Muscle of arm (tissue), 14 donors: ENCODE data around the gene GYPA. TPM values are rescaled to one million over a fixed set of nuclear protein-coding genes. Genes with fewer than 3 reads are reported as not detected.
A peak's percentile ranks its signal among the peaks of the same experiment; 100 is the strongest.
"Not testable (repeated sequence)": the region's sequence is repeated elsewhere in the genome, so short reads cannot be mapped to it uniquely, and the experiment has no call there.

Experiments
- DNase-seq: peaks from one replicate; pipeline ENCODE4 v3.0.0-alpha.2; 2013
- long read RNA-seq, 11 donors: transcript quantifications; one replicate each; lab custom pipeline, GENCODE V29; 2026
- polyA plus RNA-seq, 12 donors: library from polyadenylated mRNA; unstranded; fragments of 120-200 nt; gene quantifications; one replicate each; pipeline ENCODE4 v1.2.1, GENCODE V29; 2013; ENCODE audit not compliant: insufficient read length in 12 of 12

The GYPA gene
- 10 to 100 TPM in 4 of 12 donors, 1 to 10 TPM in 7, not detected in 1; 1.8 to 67.2 (median 5.3) TPM for polyA plus RNA-seq
- long read RNA-seq, donor 1, partial matches to known transcripts = 0 of 3 reads
- long read RNA-seq, donor 1, other reads (novel, unspliced or antisense) = 0 of 3 reads
- long read RNA-seq, donor 2, partial matches to known transcripts = 0 of 3 reads
- long read RNA-seq, donor 2, other reads (novel, unspliced or antisense) = 0 of 3 reads
- long read RNA-seq, donor 3, partial matches to known transcripts = 0 of 1 reads
- long read RNA-seq, donor 3, other reads (novel, unspliced or antisense) = 0 of 1 reads
- long read RNA-seq, donor 4 = 0 reads
- long read RNA-seq, donor 5 = 0 reads
- long read RNA-seq, donor 6 = 0 reads
- long read RNA-seq, donor 7 = 0 reads
- long read RNA-seq, donor 8 = 0 reads
- long read RNA-seq, donor 9 = 0 reads
- long read RNA-seq, donor 10 = 0 reads
- long read RNA-seq, donor 11, transcript GYPA-213 (7 exons, 2,695 nt) = major isoform, 8 of 9 reads
- long read RNA-seq, donor 11, partial matches to known transcripts = 0 of 9 reads
- long read RNA-seq, donor 11, other reads (novel, unspliced or antisense) = 0 of 9 reads

DNA sequence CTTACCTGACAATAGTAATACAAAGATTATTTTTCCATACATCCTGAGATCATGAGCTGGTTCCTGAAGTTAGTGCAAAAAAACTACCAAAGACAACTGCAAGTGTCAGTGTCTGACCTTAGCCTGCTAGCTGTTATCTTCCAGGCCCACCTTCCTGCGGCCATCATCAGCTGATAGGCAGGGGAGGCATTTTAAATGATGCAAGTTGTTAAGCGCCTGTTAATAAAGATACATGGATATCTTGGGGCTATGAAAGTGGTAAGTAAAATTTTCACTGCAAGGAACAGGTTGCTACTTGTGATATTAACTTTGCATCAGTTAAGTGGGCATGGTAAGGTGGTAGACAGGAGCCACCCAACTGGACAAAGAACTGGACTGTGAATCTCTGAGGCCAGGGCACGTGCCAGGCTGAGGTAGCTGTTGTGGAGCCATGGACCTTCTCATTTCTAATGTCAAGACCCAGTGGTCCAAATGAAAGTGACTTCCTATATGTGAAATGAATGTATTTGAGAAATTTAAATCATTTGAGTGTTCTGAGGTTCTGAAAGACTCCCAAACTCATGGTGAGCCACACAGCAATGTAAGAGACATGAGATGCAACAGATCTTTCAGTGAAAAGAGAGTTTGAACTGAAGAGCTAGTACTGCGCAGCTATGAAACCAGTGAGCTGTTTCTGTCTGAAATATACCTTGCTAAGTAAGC is at the start of gene GYPA:
TSS of gene GYPA (minus strand) at position 125 of the 702 bp plus-strand sequence. CDS start at position 42, 83 bp downstream.
- not testable (repeated sequence) for DNase-seq

DNA sequence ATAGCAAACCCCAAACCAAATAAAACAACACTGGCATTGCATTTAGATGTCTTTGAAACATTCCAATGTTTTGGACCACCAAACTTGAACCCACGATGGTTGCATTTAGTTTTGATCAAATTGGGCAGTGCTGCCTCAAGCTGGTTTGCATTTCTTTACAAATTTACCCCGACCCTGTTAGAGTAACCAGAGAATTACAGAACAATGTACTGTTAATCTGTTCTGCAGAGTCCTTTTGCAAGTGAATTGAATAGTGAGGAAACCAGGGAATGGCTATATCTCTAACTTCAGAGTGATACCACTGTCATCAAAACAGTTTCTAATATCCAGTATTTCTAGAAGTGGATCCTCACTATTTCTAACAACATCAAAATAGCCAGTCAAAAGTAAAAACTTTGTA is 49.5 kb upstream of the GYPA start:
- DNase-seq = no peak

DNA sequence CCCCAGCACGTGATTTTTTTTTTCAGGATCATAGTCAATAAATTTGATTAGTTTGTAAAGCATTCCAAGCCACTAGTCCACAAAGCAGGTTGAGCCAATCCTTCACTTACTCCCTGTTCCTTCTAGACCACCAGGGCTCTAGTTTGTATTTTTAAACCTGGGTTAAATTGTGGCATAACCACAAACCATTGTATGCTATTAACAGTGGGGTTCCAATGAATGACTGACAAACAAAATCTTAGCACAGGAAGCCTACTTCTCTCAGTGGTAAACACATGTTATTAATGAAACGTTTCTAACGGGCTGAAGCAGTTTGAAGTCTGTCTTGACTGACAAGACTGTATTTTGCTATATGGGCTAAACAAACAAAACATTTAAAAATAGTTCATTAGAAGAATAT is 48.6 kb upstream of the GYPA start:
- no peak for DNase-seq

DNA sequence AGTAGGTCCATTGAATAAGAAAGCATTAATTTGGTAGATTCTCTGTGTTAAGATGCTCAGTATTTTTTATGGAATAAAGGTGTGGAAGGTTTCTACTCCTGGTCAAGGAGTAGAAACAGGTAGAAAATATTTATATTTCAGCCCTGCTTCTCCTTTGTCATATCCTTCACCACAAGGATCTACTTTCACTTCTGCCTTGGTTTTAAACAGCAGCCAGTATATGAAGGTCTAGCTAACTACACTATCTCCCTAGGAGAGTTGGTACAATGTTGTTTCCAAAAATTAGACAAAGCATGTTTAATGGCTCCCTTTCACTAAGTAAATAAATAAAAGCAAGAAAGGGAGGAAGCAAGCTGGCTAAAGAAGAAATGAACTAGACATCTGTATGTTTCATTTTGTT is 44.6 kb upstream of the GYPA start:
- DNase-seq = no peak

DNA sequence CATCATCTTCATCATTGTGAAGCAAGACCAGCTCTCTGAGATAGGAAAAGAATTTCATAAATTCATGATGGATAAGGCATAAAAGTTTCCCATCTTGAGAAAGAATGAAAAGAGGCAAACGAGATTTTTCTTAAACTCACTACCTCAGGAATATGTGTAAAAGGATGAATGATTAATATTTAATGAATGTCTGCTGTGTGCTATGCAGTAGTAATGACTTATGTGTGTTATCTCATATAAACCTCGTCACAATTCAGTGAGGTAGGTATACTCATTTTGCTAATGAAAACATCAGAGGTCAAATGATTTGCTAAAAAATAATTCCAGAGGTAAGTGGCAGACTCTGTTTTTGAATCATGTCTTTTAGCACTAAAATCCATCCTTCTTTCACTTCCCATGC is 42.6 kb upstream of the GYPA start:
- DNase-seq = no peak

DNA sequence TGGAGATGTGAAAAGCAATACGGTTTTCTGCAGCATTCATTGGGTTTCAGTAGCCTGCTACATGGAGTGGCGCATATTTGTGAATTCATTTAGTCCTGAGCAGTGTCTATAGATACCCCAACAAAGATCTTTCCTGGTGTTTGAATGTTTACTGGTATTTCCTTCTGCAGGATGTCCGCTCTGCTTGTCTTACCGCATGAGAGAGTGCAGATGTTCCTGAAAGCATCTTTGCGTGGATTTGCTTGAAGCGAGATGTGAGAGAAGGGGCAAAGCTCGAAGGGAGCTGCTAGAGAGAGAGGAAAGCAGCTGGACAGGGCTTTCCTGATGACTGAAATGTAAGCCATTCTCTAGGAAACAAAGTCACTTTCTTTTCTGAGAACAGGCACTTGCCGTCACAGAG is 40.9 kb upstream of the GYPA start:
- DNase-seq = no peak

DNA sequence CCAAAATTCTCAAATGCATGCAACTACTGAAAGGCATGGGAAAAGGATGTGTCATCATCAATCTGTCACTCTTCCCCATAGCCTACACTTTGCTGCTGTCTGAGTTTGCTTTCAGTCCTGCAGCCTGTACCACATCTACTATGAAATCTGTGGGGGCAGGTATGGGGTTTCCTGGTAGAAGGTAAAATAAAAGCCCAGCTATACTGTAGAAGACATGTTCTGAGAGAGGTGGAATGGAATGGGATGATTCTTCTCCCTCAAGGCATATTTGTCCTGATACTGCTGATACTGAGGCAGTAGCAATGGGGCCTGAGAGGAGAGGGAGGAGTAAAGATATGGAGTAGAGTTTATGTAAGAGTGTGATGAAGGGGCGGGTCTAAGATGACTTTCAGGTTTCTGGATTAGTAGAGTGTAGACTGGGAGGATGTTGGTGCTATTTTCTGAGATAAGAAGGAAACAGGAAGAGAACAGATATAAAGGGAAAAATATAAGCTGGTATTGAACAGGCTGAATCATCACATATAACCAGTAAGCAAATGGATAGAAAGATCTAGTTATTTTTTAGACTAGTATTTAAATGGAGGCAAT is 38.7 kb upstream of the GYPA start:
- DNase-seq = no peak

DNA sequence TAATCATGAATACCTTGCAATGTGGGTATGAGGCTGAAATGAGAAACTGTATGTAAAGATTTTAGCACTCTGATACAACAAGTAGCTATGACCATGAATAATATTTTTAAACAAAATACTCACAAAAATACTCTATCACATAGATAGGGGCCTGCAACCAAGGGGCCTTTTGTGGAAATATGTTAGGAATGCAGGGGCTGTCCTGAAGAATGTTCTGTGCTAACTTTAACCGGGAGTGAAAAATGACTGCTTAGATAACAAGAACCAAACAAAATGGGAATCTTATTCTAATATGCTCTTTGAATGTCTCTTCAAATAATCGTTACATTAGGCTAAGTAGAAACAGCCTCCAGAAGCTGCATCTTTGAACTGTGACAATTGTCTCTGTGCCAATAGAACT is 37.9 kb upstream of the GYPA start:
- DNase-seq = no peak

DNA sequence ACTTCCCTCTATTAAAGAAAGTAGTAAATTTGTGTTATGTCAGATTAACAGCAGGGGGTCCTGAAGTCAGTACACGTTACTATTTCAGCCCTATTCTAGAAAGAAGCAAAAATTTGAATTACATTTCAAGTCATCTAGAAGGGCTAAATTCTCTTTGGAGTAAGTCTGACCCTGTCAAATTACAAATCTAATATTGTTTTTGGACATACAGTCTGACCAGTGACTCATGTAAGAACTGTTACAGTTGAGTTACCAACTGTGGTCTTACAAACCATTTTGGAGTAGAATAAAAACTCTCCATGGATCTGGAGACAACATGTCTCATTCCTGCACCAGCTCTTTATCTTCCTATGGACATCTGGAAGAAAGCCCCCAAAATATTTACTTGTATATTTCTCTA is 36.0 kb upstream of the GYPA start:
- no peak for DNase-seq

DNA sequence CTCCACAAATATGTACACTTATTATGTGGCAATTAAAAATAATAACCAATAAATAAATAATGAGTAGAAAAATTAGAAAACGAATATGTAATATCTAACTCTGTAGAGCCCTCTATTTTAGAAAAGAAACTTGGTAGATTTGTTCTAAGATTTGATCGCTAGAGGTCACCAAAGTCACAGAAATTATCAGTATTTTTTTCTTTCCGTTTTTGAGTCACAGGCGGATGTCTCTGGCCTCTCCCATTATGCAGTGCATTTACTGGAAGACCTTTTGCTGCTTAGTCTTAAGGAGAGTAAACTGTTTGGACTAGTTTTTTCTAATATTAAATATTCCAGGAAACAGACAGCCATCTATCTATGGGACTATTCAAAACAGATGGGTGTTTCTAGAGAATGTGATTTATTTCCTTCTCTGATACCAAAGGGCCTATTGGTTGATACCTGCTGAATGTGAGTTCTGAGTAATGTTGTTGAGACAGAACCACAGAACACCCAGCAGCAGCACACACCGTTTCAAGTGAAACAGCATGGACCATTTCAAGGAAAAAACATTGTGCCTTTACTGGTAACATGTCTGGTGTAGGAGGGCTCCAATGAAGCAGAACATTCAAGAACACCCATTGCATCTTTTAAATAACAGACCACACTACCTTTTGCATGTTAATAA is 34.0 kb upstream of the GYPA start:
- DNase-seq = peak; percentile 65

DNA sequence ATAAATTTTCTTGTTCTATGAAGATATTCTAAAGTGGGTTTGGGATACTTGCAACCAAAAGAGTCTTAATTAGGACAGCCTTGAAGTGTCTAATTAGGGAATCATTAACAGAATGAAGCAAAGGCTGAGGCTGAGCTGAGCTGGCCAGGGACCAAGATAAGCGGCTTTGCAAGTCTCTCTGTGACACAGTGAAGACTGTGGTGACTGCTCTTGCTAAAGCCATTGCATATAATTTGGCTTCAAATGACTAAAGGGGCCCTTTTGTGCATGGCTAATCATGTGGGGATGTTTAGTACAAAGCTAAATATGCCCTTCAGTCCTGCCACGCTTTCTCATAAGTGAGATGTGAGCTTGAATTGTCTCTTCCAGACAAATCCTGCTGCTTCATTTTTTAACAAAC is 31.2 kb upstream of the GYPA start:
- no peak for DNase-seq

DNA sequence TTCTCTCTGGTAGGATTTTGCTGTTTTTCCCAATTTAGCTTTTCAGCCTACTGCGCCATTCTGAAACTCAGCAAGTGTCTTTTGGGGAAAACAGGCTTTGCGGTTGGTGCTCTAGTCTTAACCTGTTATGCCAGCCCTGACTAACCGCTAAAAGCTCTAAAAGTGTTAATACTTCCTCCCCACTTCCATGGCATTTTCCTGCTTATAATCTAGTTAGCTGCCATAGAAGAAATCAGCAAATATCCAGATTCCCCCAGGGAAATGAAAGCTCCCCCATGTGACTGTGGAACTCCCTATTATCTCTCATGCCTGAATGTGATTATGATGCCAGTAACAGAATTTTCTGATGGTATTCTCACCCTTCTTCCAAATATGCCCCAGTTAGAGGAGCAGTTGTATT is 28.7 kb upstream of the GYPA start:
- no peak for DNase-seq

DNA sequence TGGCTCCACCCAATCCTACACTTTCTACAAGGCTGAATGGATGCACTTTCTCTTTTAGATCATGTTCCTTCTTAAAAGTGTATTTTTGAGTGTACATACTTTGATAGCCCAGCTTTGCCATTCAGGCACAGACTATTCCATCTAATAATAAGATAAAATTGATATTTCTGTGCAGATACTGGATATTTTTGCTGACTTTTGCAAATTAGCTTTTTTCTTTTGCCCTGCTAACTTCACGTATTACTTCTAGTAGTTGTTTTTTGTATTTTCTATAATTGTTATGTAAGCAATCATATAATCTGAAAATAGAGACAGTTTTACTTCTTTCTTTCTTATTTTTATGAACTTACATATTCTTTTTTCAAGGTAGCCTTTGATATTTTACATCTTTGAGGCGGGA is 13.5 kb upstream of the GYPA start:
- DNase-seq = no peak

DNA sequence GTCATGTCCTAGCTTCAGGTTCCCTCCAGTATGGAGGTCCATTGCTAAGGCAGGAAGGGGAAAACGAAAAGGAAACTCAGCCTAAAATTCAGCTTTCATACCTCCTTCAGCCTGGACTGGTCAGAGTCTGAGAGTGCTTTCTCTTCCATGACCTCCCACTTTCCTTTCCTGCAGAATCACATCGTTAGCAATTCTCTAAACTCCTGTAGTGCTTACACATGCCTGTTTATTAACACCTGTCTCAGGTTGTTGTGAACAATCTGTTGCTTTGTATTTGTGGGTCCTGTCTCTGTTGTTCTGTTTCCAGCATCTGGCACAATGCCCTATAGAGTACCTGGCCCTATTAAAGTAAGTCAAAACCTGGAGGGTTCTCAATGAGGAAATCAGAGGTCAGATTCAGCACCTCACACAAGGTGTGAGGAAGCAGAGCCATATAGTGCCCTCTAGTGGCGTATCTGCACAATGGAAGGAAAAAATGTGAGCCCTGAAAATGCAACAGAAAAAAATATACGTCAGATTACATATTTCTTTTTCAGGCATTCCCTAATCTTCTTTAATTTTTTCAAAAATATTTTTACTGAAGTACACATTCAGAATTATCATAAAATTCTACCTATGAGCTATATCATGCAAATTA is 2.3 kb upstream of the GYPA start:
- peak; percentile 0 for DNase-seq

DNA sequence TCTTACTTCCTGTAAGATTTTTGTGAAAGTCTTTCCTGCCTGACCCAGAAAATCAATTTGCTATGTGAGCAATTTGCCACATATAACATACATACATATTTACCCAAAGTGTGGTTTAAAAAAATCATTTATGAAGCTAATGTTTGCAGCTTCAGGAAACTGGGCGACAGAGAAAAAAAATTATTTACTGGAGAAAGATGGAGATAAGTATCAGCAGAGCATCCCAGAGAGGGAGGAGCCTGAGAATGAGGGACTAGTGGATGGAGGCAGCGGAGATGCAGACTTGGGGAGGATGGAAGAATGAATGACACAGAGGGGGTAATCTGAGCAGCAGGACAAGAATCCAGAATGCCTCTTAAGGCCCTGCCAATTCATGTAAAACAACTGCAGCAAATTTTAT is 975 bp upstream of the GYPA start:
- no peak for DNase-seq

DNA sequence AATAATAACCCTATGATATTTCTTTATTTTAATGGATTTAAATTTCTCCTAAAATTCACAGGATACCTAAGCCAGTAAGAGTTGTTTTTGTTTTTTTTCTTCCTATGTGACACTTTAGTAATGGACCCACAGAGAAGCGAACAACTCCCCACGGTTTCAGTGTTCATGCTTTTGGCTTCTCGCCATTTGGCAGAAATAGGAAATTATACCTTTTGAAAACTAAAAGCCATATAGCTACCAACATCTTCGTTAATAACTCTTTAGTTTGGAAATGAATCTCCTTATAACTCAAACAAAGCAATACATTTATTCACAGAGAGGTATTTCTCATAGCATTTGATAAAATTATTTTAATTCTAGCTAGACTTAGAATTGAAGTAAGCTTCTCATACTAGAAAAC is 527 bp downstream of the GYPA start:
- not testable (repeated sequence) for DNase-seq

DNA sequence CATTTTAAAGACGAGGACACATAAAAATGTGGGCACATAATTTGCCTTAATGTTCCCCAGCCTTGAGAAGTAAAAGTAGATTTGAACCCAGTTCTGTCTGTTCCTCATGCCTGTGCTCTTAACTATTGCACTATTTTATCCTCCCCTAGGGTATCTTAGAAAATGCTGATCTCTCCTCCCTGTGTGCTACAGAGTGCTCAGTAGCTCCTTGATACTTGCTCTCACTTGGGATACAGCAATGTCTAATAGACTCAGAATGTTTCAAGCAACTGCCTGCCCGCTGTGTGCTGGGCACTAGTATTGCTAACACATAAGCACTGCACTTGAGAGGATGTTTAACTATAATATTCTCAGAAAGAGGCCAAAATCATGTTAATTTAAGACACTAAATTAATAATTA is 971 bp downstream of the GYPA start:
- not testable (repeated sequence) for DNase-seq

DNA sequence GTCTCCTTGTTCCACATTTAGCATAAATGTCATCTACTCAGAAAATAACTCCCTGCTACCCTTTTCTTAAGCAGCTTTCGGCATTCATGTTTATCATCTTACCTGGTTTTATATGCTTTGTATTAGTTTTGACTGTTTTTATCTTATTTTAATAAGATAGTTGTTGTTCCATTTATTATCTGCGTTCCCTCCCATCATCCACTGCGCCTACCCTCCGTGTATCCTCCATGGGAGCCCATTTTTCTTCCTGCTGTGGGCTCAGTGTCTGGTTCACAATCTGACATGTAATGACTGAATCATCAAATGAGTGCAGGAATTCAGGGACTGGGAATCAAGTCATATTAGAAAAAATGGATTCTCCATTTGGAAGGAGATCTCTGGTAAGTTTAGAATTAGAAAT is 2.3 kb downstream of the GYPA start:
- not testable (repeated sequence) for DNase-seq

DNA sequence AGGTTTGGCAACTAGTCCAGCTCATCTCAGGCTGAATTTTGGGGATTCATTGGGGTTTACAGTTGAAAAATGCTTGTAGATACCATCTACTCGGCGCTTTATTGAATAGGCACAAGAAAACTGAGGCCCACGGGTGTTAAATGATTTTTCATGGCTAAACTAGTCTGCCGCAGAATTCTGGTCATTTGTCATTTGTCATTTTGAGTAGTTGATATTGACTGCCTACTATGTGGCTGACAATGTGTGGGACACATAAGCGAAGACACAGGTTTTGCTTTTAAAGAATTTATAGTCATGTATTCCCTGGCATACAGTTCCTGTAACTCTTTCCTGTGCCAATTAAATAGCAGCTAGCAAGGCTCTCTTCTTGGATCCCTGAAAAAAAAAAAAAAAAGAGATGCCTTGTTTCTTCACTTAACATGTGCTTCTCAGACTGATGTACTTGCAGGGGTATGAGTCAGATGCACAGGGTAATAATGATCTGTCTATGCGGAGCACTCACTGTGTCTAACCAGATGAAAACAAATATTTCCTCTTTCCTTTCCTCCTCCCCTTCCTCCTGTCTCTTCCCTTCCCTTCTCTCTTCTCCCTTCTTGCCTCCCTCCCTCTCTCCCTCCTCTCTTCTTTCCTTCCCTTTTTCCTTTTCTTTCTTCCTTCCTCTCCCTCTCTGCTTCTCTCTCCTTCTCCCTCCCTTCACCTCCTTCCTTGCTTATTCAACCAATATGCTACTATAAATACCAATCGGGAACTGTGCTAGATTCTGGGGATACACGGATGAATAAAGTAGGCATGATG is 3.2 kb downstream of the GYPA start:
- DNase-seq = not testable (repeated sequence)

DNA sequence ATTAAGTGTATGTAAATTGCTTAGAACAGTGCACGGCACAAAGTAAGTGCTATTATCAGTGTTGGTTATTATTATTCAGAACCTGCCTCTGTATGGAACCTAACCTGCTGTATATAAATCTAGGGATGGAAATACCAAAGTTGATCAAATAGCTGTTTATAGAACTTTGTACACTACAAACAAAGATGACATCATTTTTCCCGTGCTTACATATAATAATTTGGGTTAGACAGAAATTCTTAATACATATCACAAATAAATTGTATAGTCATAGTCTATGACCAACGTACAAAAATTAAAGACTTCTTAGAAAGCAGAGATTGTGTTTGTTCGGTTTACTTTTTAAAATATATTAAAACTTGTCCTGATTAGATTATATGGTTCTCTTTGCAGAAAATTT is 4.3 kb downstream of the GYPA start:
- not testable (repeated sequence) for DNase-seq

DNA sequence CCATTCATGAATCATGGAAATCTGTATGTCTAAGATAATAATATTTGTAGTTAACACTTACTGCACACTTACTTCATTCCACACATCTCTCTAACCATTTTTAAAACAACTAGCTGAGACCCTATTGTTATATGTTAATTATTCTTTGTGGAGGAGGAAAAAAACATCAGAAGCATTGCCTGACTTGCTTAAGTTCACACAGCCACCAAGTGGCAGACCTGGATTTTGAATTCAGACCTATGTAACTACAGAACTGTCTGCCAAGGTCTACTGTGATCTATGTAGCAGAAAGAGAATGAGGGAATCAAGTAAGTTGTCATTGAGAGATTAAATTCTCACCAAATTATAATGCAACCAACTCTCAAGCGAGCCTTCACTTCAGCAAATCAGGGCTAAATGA is 10.4 kb downstream of the GYPA start:
- not testable (repeated sequence) for DNase-seq
